HUES6 (cell line): ENCODE measurements around the gene KCNJ10.

ENCODE experiments used
- H3K27ac ChIP-seq: 2 replicates; pipeline ENCODE4 v1.7.0; 2013; ENCODE audit warnings: low read depth, mild to moderate bottlenecking, low read length, inconsistent platforms
- H3K27me3 ChIP-seq: 2 replicates; pipeline ENCODE4 v1.6.1; 2013; ENCODE audit warnings: low read length; ENCODE audit not compliant: control insufficient read depth, insufficient read depth
- H3K36me3 ChIP-seq: 2 replicates; pipeline ENCODE4 v1.6.1; 2013; ENCODE audit warnings: low read length; ENCODE audit not compliant: control insufficient read depth, insufficient read depth
- H3K4me1 ChIP-seq: 2 replicates; pipeline ENCODE4 v1.6.1; 2013; ENCODE audit warnings: low read length; ENCODE audit not compliant: control insufficient read depth, insufficient read depth
- H3K4me3 ChIP-seq: 2 replicates; pipeline ENCODE4 v1.5.1; 2013; ENCODE audit warnings: low read depth, low read length
- H3K9ac ChIP-seq: one replicate; pipeline ENCODE4 v1.6.1; 2013; ENCODE audit warnings: mild to moderate bottlenecking, low read length
- H3K9me3 ChIP-seq: 2 replicates; pipeline ENCODE4 v1.6.1; 2013; ENCODE audit warnings: low read depth, low read length; ENCODE audit not compliant: control insufficient read depth, insufficient read depth

The KCNJ10 gene

GRCh38 chr1:159958719-159959380 is 111.1 kb downstream of the KCNJ10 start:
- peaks cover 2% of the 10 kb centered on the region; the same call in 1 of the 2 replicates for H3K4me1 ChIP-seq
- H3K27me3 ChIP-seq, result peaks cover 2% of the 10 kb centered on the region; the same call in 1 of the 2 replicates
- H3K9me3 ChIP-seq, result no peaks in the 10 kb centered on the region
- H3K36me3 ChIP-seq, result no peaks in the 10 kb centered on the region
- no peak overlapping the region for H3K4me3 ChIP-seq
- no peak overlapping the region for H3K9ac ChIP-seq
- no peak overlapping the region for H3K27ac ChIP-seq

- H3K36me3 ChIP-seq, result no peaks in the 10 kb centered on the region
- peaks cover 5% of the 10 kb centered on the region; the same call in 1 of the 2 replicates for H3K4me1 ChIP-seq
- peaks cover 12% of the 10 kb centered on the region; the same call in 1 of the 2 replicates for H3K27me3 ChIP-seq
- no peak overlapping the region for H3K9ac ChIP-seq
- H3K4me3 ChIP-seq, result no peak overlapping the region
- H3K9me3 ChIP-seq, result no peaks in the 10 kb centered on the region
- no peak overlapping the region for H3K27ac ChIP-seq
These were observed 112.1 kb downstream of the KCNJ10 start for GRCh38 chr1:159957824-159958268.

- no peak overlapping the region for H3K9ac ChIP-seq
- no peaks in the 10 kb centered on the region for H3K36me3 ChIP-seq
- no peak overlapping the region for H3K4me3 ChIP-seq
- H3K4me1 ChIP-seq, result peaks cover 5% of the 10 kb centered on the region; the same call in 1 of the 2 replicates
- H3K27ac ChIP-seq, result no peak overlapping the region
- peaks cover 24% of the 10 kb centered on the region for H3K27me3 ChIP-seq
- no peaks in the 10 kb centered on the region for H3K9me3 ChIP-seq
These were observed 114.5 kb downstream of the KCNJ10 start for GRCh38 chr1:159955456-159955855.

- Histone ChIP-seq H3K9ac (no peak within 1 kb of the TSS), H3K27ac (no peak within 1 kb of the TSS), H3K36me3 (no peaks in the 10 kb centered on the region), H3K4me3 (no peak within 1 kb of the TSS), H3K27me3 (peaks cover 24% of the 10 kb centered on the region), H3K9me3 (no peaks in the 10 kb centered on the region), H3K4me1 (peaks cover 5% of the 10 kb centered on the region; the same call in 1 of the 2 replicates)
These were observed 116.1 kb downstream of the KCNJ10 start, which contains the start of gene SLAMF9 for GRCh38 chr1:159953536-159954515. TSS of gene SLAMF9 (minus strand) at chr1:159954237. CDS start at chr1:159954137, 100 bp downstream.

GRCh38 chr1:159952932-159953331 is 117.0 kb downstream of the KCNJ10 start:
- H3K36me3 ChIP-seq, result no peaks in the 10 kb centered on the region
- peaks cover 5% of the 10 kb centered on the region; the same call in 1 of the 2 replicates for H3K4me1 ChIP-seq
- no peak overlapping the region for H3K9ac ChIP-seq
- peaks cover 24% of the 10 kb centered on the region for H3K27me3 ChIP-seq
- no peaks in the 10 kb centered on the region for H3K9me3 ChIP-seq
- no peak overlapping the region for H3K27ac ChIP-seq
- H3K4me3 ChIP-seq, result no peak overlapping the region

GRCh38 chr1:159951551-159951950 is 118.4 kb downstream of the KCNJ10 start:
- Histone ChIP-seq H3K9ac (no peak overlapping the region), H3K27me3 (peaks cover 24% of the 10 kb centered on the region), H3K4me1 (peaks cover 6% of the 10 kb centered on the region; the same call in 1 of the 2 replicates), H3K36me3 (no peaks in the 10 kb centered on the region), H3K27ac (no peak overlapping the region), H3K4me3 (no peak overlapping the region), H3K9me3 (no peaks in the 10 kb centered on the region)

- Histone ChIP-seq H3K27me3 (peaks cover 24% of the 10 kb centered on the region), H3K27ac (no peak overlapping the region), H3K9me3 (no peaks in the 10 kb centered on the region), H3K36me3 (no peaks in the 10 kb centered on the region), H3K9ac (no peak overlapping the region), H3K4me3 (no peak overlapping the region), H3K4me1 (peaks cover 11% of the 10 kb centered on the region)
These were observed 118.9 kb downstream of the KCNJ10 start for GRCh38 chr1:159951016-159951415.

- Histone ChIP-seq H3K9me3 (no peaks in the 10 kb centered on the region), H3K36me3 (no peaks in the 10 kb centered on the region), H3K27me3 (peaks cover 25% of the 10 kb centered on the region), H3K4me1 (peaks cover 12% of the 10 kb centered on the region), H3K4me3 (no peak overlapping the region), H3K9ac (no peak overlapping the region), H3K27ac (no peak overlapping the region)
These were observed 120.0 kb downstream of the KCNJ10 start for GRCh38 chr1:159949981-159950381.

GRCh38 chr1:159949123-159949522 is 120.8 kb downstream of the KCNJ10 start:
- no peaks in the 10 kb centered on the region for H3K9me3 ChIP-seq
- H3K27me3 ChIP-seq, result peaks cover 31% of the 10 kb centered on the region
- no peak overlapping the region for H3K4me3 ChIP-seq
- H3K27ac ChIP-seq, result no peak overlapping the region
- peaks cover 17% of the 10 kb centered on the region for H3K4me1 ChIP-seq
- H3K36me3 ChIP-seq, result no peaks in the 10 kb centered on the region
- no peak overlapping the region for H3K9ac ChIP-seq
